HEK293 (cell line): ENCODE measurements around the gene SBNO2.
A peak's percentile ranks its signal among the peaks of the same experiment; 100 is the strongest.
"Not testable (repeated sequence)": the region's sequence is repeated elsewhere in the genome, so short reads cannot be mapped to it uniquely, and the experiment has no call there.

Experiments used
- CTCF ChIA-PET: fragments of 350-600 bp; formaldehyde crosslinking; extraction: SDS; loops from one replicate; lab custom pipeline; 2021; ENCODE audit warnings: antibody characterized with exemption; lab: Yijun Ruan, JAX
- POLR2A ChIA-PET: fragments of 300-600 bp; formaldehyde crosslinking; extraction: SDS; loops from one replicate; lab custom pipeline; 2020; ENCODE audit warnings: antibody characterized with exemption, inconsistent platforms; lab: Yijun Ruan, JAX
- H3K27ac ChIP-seq: fragments of 200-500 bp; sonication (Bioruptor generic); 2 replicates; pipeline ENCODE4 v1.5.1; 2014; ENCODE audit warnings: low read depth, low read length, control low read depth, inconsistent platforms; ENCODE audit errors: extremely low read depth
- H3K36me3 ChIP-seq, 2 experiments: fragments of 200-500 bp in 1 of 2; sonication (Bioruptor generic) in 1 of 2; 1 replicate in 1 of 2; 2 replicates in 1 of 2; pipeline ENCODE4 v1.5.1; 2014 to 2017; ENCODE audit warnings: inconsistent platforms in 2 of 2, low read length in 2 of 2; ENCODE audit not compliant: control insufficient read depth in 2 of 2, insufficient read depth in 1 of 2
- H3K4me1 ChIP-seq: fragments of 200-500 bp; sonication (Bioruptor generic); 2 replicates; pipeline ENCODE4 v1.5.1; 2014; ENCODE audit warnings: mild to moderate bottlenecking, low read length, inconsistent platforms; ENCODE audit not compliant: control insufficient read depth, insufficient read depth
- H3K4me3 ChIP-seq: 2 replicates; pipeline ENCODE4 v1.5.1; 2011; ENCODE audit warnings: low read depth, mild to moderate bottlenecking, control low read depth, low read length, moderate library complexity
- H3K9me3 ChIP-seq: fragments of 200-500 bp; sonication (Bioruptor generic); 2 replicates; pipeline ENCODE4 v1.5.1; 2014; ENCODE audit warnings: low read depth, low read length, inconsistent platforms; ENCODE audit not compliant: control insufficient read depth, insufficient read depth
- EGR2 ChIP-seq: fragments of 450-650 bp; formaldehyde crosslinking; IDR thresholded peaks from 2 replicates; pipeline ENCODE4 v1.5.1; 2016; ENCODE audit warnings: low read depth, missing biosample characterization, missing genetic modification characterization
- HOXA7 ChIP-seq: sonication (generic); formaldehyde crosslinking; IDR thresholded peaks from 2 replicates; pipeline ENCODE4 v1.8.1; 2022; ENCODE audit warnings: missing genetic modification reagents, borderline replicate concordance
- KLF16 ChIP-seq: fragments of 450-650 bp; formaldehyde crosslinking; IDR thresholded peaks from 2 replicates; pipeline ENCODE4 v1.5.1; 2017; ENCODE audit warnings: missing biosample characterization, missing genetic modification characterization
- OSR2 ChIP-seq: fragments of 450-650 bp; formaldehyde crosslinking; IDR thresholded peaks from 2 replicates; pipeline ENCODE4 v1.5.1; 2016; ENCODE audit warnings: missing biosample characterization, missing genetic modification characterization
- SCRT2 ChIP-seq: fragments of 450-650 bp; formaldehyde crosslinking; IDR thresholded peaks from 2 replicates; pipeline ENCODE4 v1.5.1; 2016; ENCODE audit warnings: missing biosample characterization, missing genetic modification characterization
- SP2 ChIP-seq: fragments of 450-650 bp; formaldehyde crosslinking; IDR thresholded peaks from 2 replicates; pipeline ENCODE4 v1.5.1; 2016; ENCODE audit warnings: missing biosample characterization, missing genetic modification characterization
- SP7 ChIP-seq: fragments of 450-650 bp; formaldehyde crosslinking; IDR thresholded peaks from 2 replicates; pipeline ENCODE4 v1.5.1; 2016; ENCODE audit warnings: missing biosample characterization, missing genetic modification characterization
- ZBTB17 ChIP-seq: fragments of 450-650 bp; formaldehyde crosslinking; IDR thresholded peaks from 2 replicates; pipeline ENCODE4 v1.5.1; 2016; ENCODE audit warnings: missing biosample characterization, missing genetic modification characterization
- ZEB2 ChIP-seq: fragments of 450-650 bp; formaldehyde crosslinking; IDR thresholded peaks from 2 replicates; pipeline ENCODE4 v1.5.1; 2016; ENCODE audit warnings: missing biosample characterization, missing genetic modification characterization
- ZFHX2 ChIP-seq: fragments of 450-650 bp; formaldehyde crosslinking; conservative IDR thresholded peaks from 2 replicates; pipeline ENCODE4 v1.5.1; 2016; ENCODE audit warnings: missing biosample characterization, missing genetic modification characterization
- ZNF174 ChIP-seq: fragments of 450-650 bp; formaldehyde crosslinking; IDR thresholded peaks from 2 replicates; pipeline ENCODE4 v1.5.0; 2017; ENCODE audit warnings: missing biosample characterization, mild to moderate bottlenecking, missing genetic modification characterization
- ZNF335 ChIP-seq: fragments of 450-650 bp; formaldehyde crosslinking; conservative IDR thresholded peaks from 2 replicates; pipeline ENCODE4 v1.5.1; 2016; ENCODE audit warnings: missing biosample characterization, missing genetic modification characterization
- ZNF350 ChIP-seq: fragments of 450-650 bp; formaldehyde crosslinking; IDR thresholded peaks from 2 replicates; pipeline ENCODE4 v1.5.0; 2017; ENCODE audit warnings: missing biosample characterization, mild to moderate bottlenecking, missing genetic modification characterization
- ZNF366 ChIP-seq: fragments of 450-650 bp; formaldehyde crosslinking; conservative IDR thresholded peaks from 2 replicates; pipeline ENCODE4 v1.5.1; 2016; ENCODE audit warnings: missing biosample characterization, missing genetic modification characterization
- ZNF394 ChIP-seq: fragments of 450-650 bp; formaldehyde crosslinking; IDR thresholded peaks from 2 replicates; pipeline ENCODE4 v1.5.1; 2016; ENCODE audit warnings: missing biosample characterization, missing genetic modification characterization, mild to moderate bottlenecking, moderate library complexity, borderline replicate concordance
- ZNF416 ChIP-seq: fragments of 450-650 bp; formaldehyde crosslinking; IDR thresholded peaks from 2 replicates; pipeline ENCODE4 v1.5.1; 2016; ENCODE audit warnings: missing biosample characterization, missing genetic modification characterization
- ZNF544 ChIP-seq: fragments of 450-650 bp; formaldehyde crosslinking; IDR thresholded peaks from 2 replicates; pipeline ENCODE4 v1.5.0; 2017; ENCODE audit warnings: missing biosample characterization, missing genetic modification characterization
- ZNF600 ChIP-seq: fragments of 450-650 bp; formaldehyde crosslinking; IDR thresholded peaks from 2 replicates; pipeline ENCODE4 v1.5.1; 2016; ENCODE audit warnings: missing biosample characterization, missing genetic modification characterization
- ZNF621 ChIP-seq: fragments of 450-650 bp; formaldehyde crosslinking; IDR thresholded peaks from 2 replicates; pipeline ENCODE4 v1.5.1; 2017; ENCODE audit warnings: missing biosample characterization, missing genetic modification characterization
- ZNF629 ChIP-seq: fragments of 450-650 bp; formaldehyde crosslinking; IDR thresholded peaks from 2 replicates; pipeline ENCODE4 v1.5.1; 2017; ENCODE audit warnings: missing biosample characterization, missing genetic modification characterization
- ZNF707 ChIP-seq: fragments of 450-650 bp; formaldehyde crosslinking; IDR thresholded peaks from 2 replicates; pipeline ENCODE4 v1.5.1; 2016; ENCODE audit warnings: missing biosample characterization, missing genetic modification characterization
- TF ChIP-seq, protein P1 (sequence below): fragments of 450-650 bp; formaldehyde crosslinking; IDR thresholded peaks from 2 replicates; pipeline ENCODE4 v1.5.1; 2016; ENCODE audit warnings: missing biosample characterization, missing genetic modification characterization

SBNO2 gene

GRCh38 chr19:1205114-1206099 lies 31.3 kb upstream of the SBNO2 start, which contains the start of gene STK11 (continued):
- TF ChIP-seq ZNF416 (no peak), ZNF621 (tag by site-specific recombination) (no peak), KLF16 (tag by site-specific recombination) (peak; percentile 73; the same call in 1 of the 2 replicates), ZNF350 (tag by site-specific recombination) (no peak), HOXA7 (CRISPR knock-in tag) (no peak), ZNF544 (tag by site-specific recombination) (no peak), ZNF174 (tag by site-specific recombination) (no peak)

- not testable (repeated sequence) for H3K27ac ChIP-seq, H3K9me3 ChIP-seq, H3K36me3 ChIP-seq, H3K4me3 ChIP-seq, H3K4me1 ChIP-seq
- POLR2A ChIA-PET: interaction anchor here (1.4 kb wide), 1 partner anchor 68 kb away, joined by 4 read pairs; the partner anchor contains the start of gene CIRBP
- 0 out of 2 replicates have a peak, but pooled peaks have one; percentile 36 for TF ChIP-seq ZNF629 (tag by site-specific recombination)
- peak; percentile 99 for TF ChIP-seq OSR2 (tag by site-specific recombination)
- peak; percentile 9; the same call in 1 of the 2 replicates for TF ChIP-seq SP7 (tag by site-specific recombination)
- 0 out of 2 replicates have a peak, but pooled peaks have one; percentile 14 for TF ChIP-seq ZEB2 (tag by site-specific recombination)
- peak; percentile 92 for TF ChIP-seq ZNF600 (tag by site-specific recombination)
- TF ChIP-seq ZNF366 (tag by site-specific recombination): 0 out of 2 replicates have a peak, but pooled peaks have one; percentile 13
- TF ChIP-seq ZFHX2: peak; percentile 70
- TF ChIP-seq ZNF707 (tag by site-specific recombination): peak; percentile 59; the same call in 1 of the 2 replicates
- TF ChIP-seq, protein P1, sequence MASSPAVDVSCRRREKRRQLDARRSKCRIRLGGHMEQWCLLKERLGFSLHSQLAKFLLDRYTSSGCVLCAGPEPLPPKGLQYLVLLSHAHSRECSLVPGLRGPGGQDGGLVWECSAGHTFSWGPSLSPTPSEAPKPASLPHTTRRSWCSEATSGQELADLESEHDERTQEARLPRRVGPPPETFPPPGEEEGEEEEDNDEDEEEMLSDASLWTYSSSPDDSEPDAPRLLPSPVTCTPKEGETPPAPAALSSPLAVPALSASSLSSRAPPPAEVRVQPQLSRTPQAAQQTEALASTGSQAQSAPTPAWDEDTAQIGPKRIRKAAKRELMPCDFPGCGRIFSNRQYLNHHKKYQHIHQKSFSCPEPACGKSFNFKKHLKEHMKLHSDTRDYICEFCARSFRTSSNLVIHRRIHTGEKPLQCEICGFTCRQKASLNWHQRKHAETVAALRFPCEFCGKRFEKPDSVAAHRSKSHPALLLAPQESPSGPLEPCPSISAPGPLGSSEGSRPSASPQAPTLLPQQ: peak; percentile 31; the same call in 1 of the 2 replicates
- peak; percentile 73 for TF ChIP-seq ZNF335
- 0 out of 2 replicates have a peak, but pooled peaks have one; percentile 20 for TF ChIP-seq SCRT2 (tag by site-specific recombination)
- peak; percentile 71 for TF ChIP-seq ZBTB17 (tag by site-specific recombination)
- peak; percentile 53; the same call in 1 of the 2 replicates for TF ChIP-seq ZNF394 (tag by site-specific recombination)
- TF ChIP-seq EGR2 (tag by site-specific recombination): peak; percentile 61
- CTCF ChIA-PET: interaction anchor here (0.9 to 1.8 kb wide), 2 partner anchors 44 to 87 kb away, joined by 3 to 12 read pairs; no protein-coding TSS in a partner anchor
These were observed 26.5 kb upstream of the SBNO2 start for GRCh38 chr19:1200614-1201013.

- no peak for TF ChIP-seq SP2 (tag by site-specific recombination)
- ChIA-PET POLR2A (interaction anchor here (0.6 to 1.4 kb wide), 2 partner anchors 69 to 94 kb away, joined by 4 read pairs; partner anchors contain the start of gene CIRBP), CTCF (interaction anchor here (0.6 to 1.8 kb wide), 3 partner anchors 25 to 198 kb away, joined by 3 to 12 read pairs (median 4); no protein-coding TSS in a partner anchor)
- H3K36me3 ChIP-seq: no peaks in the 10 kb centered on the region
- peaks cover 7% of the 10 kb centered on the region for H3K4me1 ChIP-seq
- no peak overlapping the region for H3K27ac ChIP-seq
- no peak overlapping the region for H3K4me3 ChIP-seq
- no peaks in the 10 kb centered on the region for H3K9me3 ChIP-seq
These were observed 25.5 kb upstream of the SBNO2 start for GRCh38 chr19:1199531-1199930.
